HepG2 (cell line): ENCODE data around the gene MNT. TPM values are rescaled to one million over a fixed set of nuclear protein-coding genes. Genes with fewer than 3 reads are reported as not detected.

ENCODE experiments used
- CEBPB ChIP-seq: IDR thresholded peaks from 2 replicates; pipeline ENCODE4 v1.6.1; 2011; ENCODE audit warnings: low read depth, low read length, improper control_type of control experiment, borderline replicate concordance
- DMTF1 ChIP-seq: sonication (generic); formaldehyde crosslinking; IDR thresholded peaks from 2 replicates; pipeline ENCODE4 v1.4.0; 2020; ENCODE audit warnings: mild to moderate bottlenecking, missing genetic modification reagents
- ETV6 ChIP-seq: sonication (generic); formaldehyde crosslinking; conservative IDR thresholded peaks from 2 replicates; pipeline ENCODE4 v1.4.0; 2020; ENCODE audit warnings: missing genetic modification reagents
- FOXP1 ChIP-seq, 2 experiments: fragments of 450-650 bp in 1 of 2; IDR thresholded peaks; 2 replicates each; pipeline ENCODE4 v1.6.1; 2017 to 2018; ENCODE audit warnings: antibody characterized with exemption in 1 of 2
- HCFC1 ChIP-seq: fragments of 150-350 bp; IDR thresholded peaks from 2 replicates; pipeline ENCODE4 v1.6.1; 2014; ENCODE audit warnings: low read depth, low read length
- HNRNPL ChIP-seq: fragments of 200-400 bp; formaldehyde crosslinking; IDR thresholded peaks from 2 replicates; pipeline ENCODE4 v1.6.1; 2017; ENCODE audit warnings: mild to moderate bottlenecking, low read depth, low read length
- MEIS2 ChIP-seq: sonication (generic); formaldehyde crosslinking; IDR thresholded peaks from 2 replicates; pipeline ENCODE4 v1.9.0; 2021; ENCODE audit warnings: mild to moderate bottlenecking, missing genetic modification reagents
- PAWR ChIP-seq: sonication (generic); formaldehyde crosslinking; IDR thresholded peaks from 2 replicates; pipeline ENCODE4 v1.4.0; 2020; ENCODE audit warnings: missing genetic modification reagents, mild to moderate bottlenecking, borderline replicate concordance
- PHF5A ChIP-seq: IDR thresholded peaks from one replicate; pipeline ENCODE4 v1.6.1; 2018; ENCODE audit warnings: low read depth, missing genetic modification reagents; ENCODE audit not compliant: unreplicated experiment
- SKIL ChIP-seq: sonication (generic); formaldehyde crosslinking; IDR thresholded peaks from 2 replicates; pipeline ENCODE4 v1.8.0; 2022; ENCODE audit warnings: missing genetic modification reagents, mild to moderate bottlenecking, moderate library complexity, borderline replicate concordance
- SNAPC4 ChIP-seq: sonication (generic); formaldehyde crosslinking; IDR thresholded peaks from 2 replicates; pipeline ENCODE4 v1.4.0; 2020; ENCODE audit warnings: mild to moderate bottlenecking, missing genetic modification reagents
- TEF ChIP-seq: sonication (generic); formaldehyde crosslinking; IDR thresholded peaks from 2 replicates; pipeline ENCODE4 v1.5.0; 2020; ENCODE audit warnings: missing genetic modification reagents
- THAP7 ChIP-seq: sonication (generic); formaldehyde crosslinking; IDR thresholded peaks from 2 replicates; pipeline ENCODE4 v1.8.1; 2023; ENCODE audit warnings: mild to moderate bottlenecking, missing genetic modification reagents
- ZNF207 ChIP-seq: fragments of 450-650 bp; IDR thresholded peaks from 2 replicates; pipeline ENCODE4 v1.6.1; 2016; ENCODE audit warnings: antibody characterized with exemption, borderline replicate concordance
- ZNF263 ChIP-seq: sonication (generic); formaldehyde crosslinking; IDR thresholded peaks from 2 replicates; pipeline ENCODE4 v1.4.0; 2020; ENCODE audit warnings: missing genetic modification reagents
- ZNF562 ChIP-seq: sonication (generic); formaldehyde crosslinking; IDR thresholded peaks from 2 replicates; pipeline ENCODE4 v1.8.0; 2022; ENCODE audit warnings: missing genetic modification reagents, borderline replicate concordance
- ZNF605 ChIP-seq: sonication (generic); formaldehyde crosslinking; IDR thresholded peaks from 2 replicates; pipeline ENCODE4 v1.8.0; 2022; ENCODE audit warnings: mild to moderate bottlenecking, missing genetic modification reagents
- ZNF616 ChIP-seq: sonication (generic); formaldehyde crosslinking; IDR thresholded peaks from 2 replicates; pipeline ENCODE4 v1.5.0; 2020; ENCODE audit warnings: low read depth, mild to moderate bottlenecking, missing genetic modification reagents
- polyA plus RNA-seq, 8 experiments: library from polyadenylated mRNA; depleted of rRNA in 3 of 8; stranded (reverse) in 7 of 8; unstranded in 1 of 8; fragments of >200 nt; fragmentation: Illumina TruSeq in 4 of 8; extraction: Trizol in 4 of 8; gene quantifications; 2 replicates each; pipeline versions ENCODE4 v1.2.1 to v1.2.3, GENCODE V29; 2011 to 2016; ENCODE audit warnings: low read depth in 4 of 8, missing spikeins in 1 of 8, mixed read lengths in 1 of 8; ENCODE audit not compliant: insufficient read depth in 1 of 8
- total RNA-seq, 5 experiments: library from RNA; depleted of rRNA; stranded (reverse); fragments of >200 nt; fragmentation: Illumina TruSeq; extraction: Trizol; gene quantifications; 2 replicates each; pipeline ENCODE4 v1.2.3, GENCODE V29; 2016; ENCODE audit warnings: low read depth in 1 of 5

MNT gene
- total and polyA plus RNA-seq, 2 of the 13 experiments (the other 11 are each of a cell fraction or from before 2014, with no cell fraction given): 2.1 to 3.5 TPM

- no peak for TF ChIP-seq ZNF207
- TF ChIP-seq ETV6 (CRISPR knock-in tag): no peak
- TF ChIP-seq THAP7: no peak
- TF ChIP-seq DMTF1 (CRISPR knock-in tag): no peak
- TF ChIP-seq CEBPB: no peak
- TF ChIP-seq HCFC1: no peak
- no peak for TF ChIP-seq PHF5A (CRISPR knock-in tag)
- no peak for TF ChIP-seq ZNF605
- no peak for TF ChIP-seq SKIL (CRISPR knock-in tag)
- no peak for TF ChIP-seq PAWR
- TF ChIP-seq ZNF562 (CRISPR knock-in tag): no peak
- TF ChIP-seq ZNF263 (CRISPR knock-in tag): peak; percentile 11; the same call in 1 of the 2 replicates
- 0 out of 2 replicates have a peak, but pooled peaks have one; percentile 81 for TF ChIP-seq HNRNPL
- TF ChIP-seq SNAPC4 (CRISPR knock-in tag): no peak
- peak; percentile 10; the same call in 1 of the 2 replicates for TF ChIP-seq ZNF616 (CRISPR knock-in tag)
- no peak for TF ChIP-seq TEF (CRISPR knock-in tag)
- no peak for TF ChIP-seq MEIS2 (CRISPR knock-in tag)
- no peak for TF ChIP-seq FOXP1 (IDR thresholded peaks at IDR 0.05)
- TF ChIP-seq FOXP1 (CRISPR knock-in tag; IDR thresholded peaks at IDR 0.05): no peak
These were observed 1.9 kb downstream of the MNT start (continued) for GRCh38 chr17:2398655-2399571.
